ENCODE measurements around the gene PPP1R1B.

The PPP1R1B gene

GRCh38 chr17:39666601-39667261, 40.0 kb downstream of the PPP1R1B start:
- TF ChIP-seq CREB1 (IDR thresholded peaks at IDR 0.05; ENCODE audit: low read depth) (no peak), TCF12 (IDR thresholded peaks at IDR 0.05; ENCODE audit: low read depth) (0 out of 2 replicates have a peak, but pooled peaks have one; percentile 23), EP300 (IDR thresholded peaks at IDR 0.05; ENCODE audit: borderline replicate concordance) (peak; percentile 22; the same call in 1 of the 2 replicates)

DNA sequence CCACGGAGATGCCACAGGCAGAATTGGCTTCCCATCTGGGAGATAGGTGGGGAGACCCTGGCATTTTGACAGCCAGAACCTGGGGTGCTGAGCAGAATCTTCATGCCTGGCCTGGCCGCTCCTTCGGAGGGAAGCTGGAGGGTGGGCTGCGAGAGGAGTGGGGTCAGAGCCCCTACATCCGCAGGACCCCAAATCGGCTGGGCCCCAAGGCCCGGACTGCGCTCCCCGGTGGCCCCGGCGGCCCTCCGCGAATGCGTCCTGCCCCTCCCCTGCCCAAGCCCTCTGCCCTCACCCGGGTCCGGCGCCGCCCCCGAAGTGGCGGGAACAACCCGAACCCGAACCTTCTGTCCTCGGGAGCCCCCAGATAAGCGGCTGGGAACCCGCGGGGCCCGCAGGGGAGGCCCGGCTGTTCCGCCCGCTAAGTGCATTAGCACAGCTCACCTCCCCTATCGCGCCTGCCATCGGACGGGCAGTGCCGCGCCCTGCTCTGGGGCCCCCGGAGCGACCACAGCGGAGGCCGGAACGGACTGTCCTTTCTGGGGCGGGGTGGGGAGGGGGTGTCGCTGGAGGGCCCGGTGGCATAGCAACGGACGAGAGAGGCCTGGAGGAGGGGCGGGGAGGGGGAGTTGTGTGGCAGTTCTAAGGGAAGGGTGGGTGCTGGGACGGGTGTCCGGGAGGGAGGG, 40.7 kb downstream of the PPP1R1B start:
- TF ChIP-seq EGR1 (IDR thresholded peaks at IDR 0.05), result no peak
- TF ChIP-seq CREB1 (IDR thresholded peaks at IDR 0.05; ENCODE audit: low read depth), result no peak
- no peak for TF ChIP-seq TEAD4 (IDR thresholded peaks at IDR 0.05)
- TF ChIP-seq CEBPB (IDR thresholded peaks at IDR 0.05), result no peak
- no peak for TF ChIP-seq NFIC (IDR thresholded peaks at IDR 0.05)
- no peak for TF ChIP-seq ZBTB7A (IDR thresholded peaks at IDR 0.05; ENCODE audit: low read depth)
- TF ChIP-seq RAD21 (IDR thresholded peaks at IDR 0.05; ENCODE audit: low read depth), result no peak
- TF ChIP-seq TAF1 (IDR thresholded peaks at IDR 0.05; ENCODE audit: low read depth), result no peak
- TF ChIP-seq YY1 (IDR thresholded peaks at IDR 0.05; ENCODE audit: low read depth), result no peak
- no peak for TF ChIP-seq FOXM1 (IDR thresholded peaks at IDR 0.05; ENCODE audit: borderline replicate concordance, low read depth)
- TF ChIP-seq USF1 (IDR thresholded peaks at IDR 0.05), result no peak
- TF ChIP-seq EP300 (IDR thresholded peaks at IDR 0.05; ENCODE audit: borderline replicate concordance), result no peak
- TF ChIP-seq TCF12 (IDR thresholded peaks at IDR 0.05; ENCODE audit: low read depth), result no peak
- TF ChIP-seq, protein P1, sequence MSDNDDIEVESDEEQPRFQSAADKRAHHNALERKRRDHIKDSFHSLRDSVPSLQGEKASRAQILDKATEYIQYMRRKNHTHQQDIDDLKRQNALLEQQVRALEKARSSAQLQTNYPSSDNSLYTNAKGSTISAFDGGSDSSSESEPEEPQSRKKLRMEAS (IDR thresholded peaks at IDR 0.05), result no peak
- no peak for TF ChIP-seq REST (IDR thresholded peaks at IDR 0.05; ENCODE audit: low read depth)

- TF ChIP-seq TCF12 (IDR thresholded peaks at IDR 0.05; ENCODE audit: low read depth) (no peak), NFIC (IDR thresholded peaks at IDR 0.05) (no peak), RAD21 (IDR thresholded peaks at IDR 0.05; ENCODE audit: low read depth) (no peak; the same call in 1 of the 2 replicates), TAF1 (IDR thresholded peaks at IDR 0.05; ENCODE audit: low read depth) (no peak), FOXM1 (IDR thresholded peaks at IDR 0.05; ENCODE audit: borderline replicate concordance, low read depth) (no peak), REST (IDR thresholded peaks at IDR 0.05; ENCODE audit: low read depth) (no peak), EGR1 (IDR thresholded peaks at IDR 0.05) (no peak), USF1 (IDR thresholded peaks at IDR 0.05) (no peak), CREB1 (IDR thresholded peaks at IDR 0.05; ENCODE audit: low read depth) (no peak), YY1 (IDR thresholded peaks at IDR 0.05; ENCODE audit: low read depth) (no peak), TEAD4 (IDR thresholded peaks at IDR 0.05) (no peak), ZBTB7A (IDR thresholded peaks at IDR 0.05; ENCODE audit: low read depth) (no peak), CEBPB (IDR thresholded peaks at IDR 0.05) (no peak), EP300 (IDR thresholded peaks at IDR 0.05; ENCODE audit: borderline replicate concordance) (no peak)
- TF ChIP-seq, protein P1 (IDR thresholded peaks at IDR 0.05), result no peak
Observed at GRCh38 chr17:39667945-39668924, 41.5 kb downstream of the PPP1R1B start, which contains the start of gene PNMT. TSS of gene PNMT (plus strand) at chr17:39668453. CDS start at chr17:39668476, 23 bp downstream.

- TF ChIP-seq NFIC (IDR thresholded peaks at IDR 0.05) (no peak), CREB1 (IDR thresholded peaks at IDR 0.05; ENCODE audit: low read depth) (no peak), ZBTB7A (IDR thresholded peaks at IDR 0.05; ENCODE audit: low read depth) (no peak), TEAD4 (IDR thresholded peaks at IDR 0.05) (no peak), RAD21 (IDR thresholded peaks at IDR 0.05; ENCODE audit: low read depth) (no peak), CEBPB (IDR thresholded peaks at IDR 0.05) (no peak), FOXM1 (IDR thresholded peaks at IDR 0.05; ENCODE audit: borderline replicate concordance, low read depth) (no peak), EGR1 (IDR thresholded peaks at IDR 0.05) (no peak), USF1 (IDR thresholded peaks at IDR 0.05) (no peak), YY1 (IDR thresholded peaks at IDR 0.05; ENCODE audit: low read depth) (no peak), EP300 (IDR thresholded peaks at IDR 0.05; ENCODE audit: borderline replicate concordance) (no peak), REST (IDR thresholded peaks at IDR 0.05; ENCODE audit: low read depth) (no peak)
- TF ChIP-seq, protein P1 (IDR thresholded peaks at IDR 0.05), result no peak
Observed at GRCh38 chr17:39669897-39670735, 43.4 kb downstream of the PPP1R1B start.

Data from Ishikawa (cell line).